ENCODE measurements around the gene PSTPIP1. TPM values are rescaled to one million over a fixed set of nuclear protein-coding genes. Genes with fewer than 3 reads are reported as not detected.

The PSTPIP1 gene
- total and polyA plus RNA-seq, 2 of the 13 experiments (the other 11 are each of a cell fraction or from before 2014, with no cell fraction given), result 4.4 to 8.7 TPM

GRCh38 chr15:77042955-77043920 is 48.3 kb downstream of the PSTPIP1 start (continued):
- TF ChIP-seq ZNF354B (CRISPR knock-in tag; IDR thresholded peaks at IDR 0.05), result no peak
- no peak for TF ChIP-seq HINFP (CRISPR knock-in tag; IDR thresholded peaks at IDR 0.05; ENCODE audit: low read depth)
- TF ChIP-seq ZNF207 (IDR thresholded peaks at IDR 0.05; ENCODE audit: borderline replicate concordance), result no peak
- TF ChIP-seq CBX1 (IDR thresholded peaks at IDR 0.05; ENCODE audit: low read depth), result no peak
- TF ChIP-seq ZNF180 (CRISPR knock-in tag; IDR thresholded peaks at IDR 0.05; ENCODE audit: borderline replicate concordance, low read depth), result no peak
- TF ChIP-seq DNMT1 (CRISPR knock-in tag; IDR thresholded peaks at IDR 0.05), result no peak
- TF ChIP-seq HOXA7 (CRISPR knock-in tag; IDR thresholded peaks at IDR 0.05), result no peak

- in situ Hi-C loops (cut with HindIII; ENCODE audit: extremely low pct_ligation_motif_present, low pct_unique_long_range_greater_than_20kb), result no loop called here
- POLR2A ChIA-PET, result no interaction called here
Measured at GRCh38 chr15:77044228-77045042, 49.5 kb downstream of the PSTPIP1 start.

More at GRCh38 chr15:77044228-77045042, 49.5 kb downstream of the PSTPIP1 start:
- Histone ChIP-seq H3K27me3 (ENCODE audit: control insufficient read depth in 1 of 2, insufficient read depth in 2 of 2, low read length in 2 of 2) (no peaks in the 10 kb centered on the region), H3K36me3 (replicated peaks in 1 of 2; ENCODE audit: control insufficient read depth in 1 of 2, insufficient read depth in 2 of 2, low read length in 2 of 2) (peaks cover 5 to 44% of the 10 kb centered on the region in 2 experiments), H3K9me3 (ENCODE audit: low read length) (no peaks in the 10 kb centered on the region), H4K20me1 (ENCODE audit: insufficient read depth, low read length) (no peaks in the 10 kb centered on the region), H3K27ac (ENCODE audit: extremely low read length, insufficient read depth, low read length) (no peak overlapping the region), H3K4me1 (ENCODE audit: insufficient read depth, low read length) (no peaks in the 10 kb centered on the region), H3K4me3 (replicated peaks in 1 of 3; ENCODE audit: insufficient read depth in 1 of 3, low read depth in 2 of 3, low read length in 3 of 3) (no peak overlapping the region), H3K4me2 (ENCODE audit: low read depth, low read length) (no peak overlapping the region), H2AFZ (ENCODE audit: low read length) (no peak overlapping the region), H3K9ac (ENCODE audit: insufficient read depth, low read depth, low read length) (no peak overlapping the region), H3K79me2 (ENCODE audit: insufficient read depth, low read length) (no peaks in the 10 kb centered on the region)
- no peak for TF ChIP-seq HBP1 (CRISPR knock-in tag; IDR thresholded peaks at IDR 0.05; ENCODE audit: low read depth)
- TF ChIP-seq MED1 (CRISPR knock-in tag; IDR thresholded peaks at IDR 0.05), result no peak
- no peak for TF ChIP-seq ZNF781 (CRISPR knock-in tag; IDR thresholded peaks at IDR 0.05; ENCODE audit: borderline replicate concordance, not compliant biosample characterization)
- no peak for TF ChIP-seq KMT2B (CRISPR knock-in tag; IDR thresholded peaks at IDR 0.05)
- TF ChIP-seq CEBPG (CRISPR knock-in tag; IDR thresholded peaks at IDR 0.05), result no peak
- TF ChIP-seq FOXA3 (CRISPR knock-in tag; IDR thresholded peaks at IDR 0.05), result no peak
- TF ChIP-seq PHF21A (CRISPR knock-in tag; IDR thresholded peaks at IDR 0.05), result no peak
- no peak for TF ChIP-seq ZNF672 (CRISPR knock-in tag; IDR thresholded peaks at IDR 0.05)
- no peak for TF ChIP-seq ZNF331 (CRISPR knock-in tag; IDR thresholded peaks at IDR 0.05)
- TF ChIP-seq MXI1 (IDR thresholded peaks at IDR 0.05; ENCODE audit: borderline replicate concordance, low read depth, low read length), result no peak
- no peak for TF ChIP-seq ETV6 (CRISPR knock-in tag; conservative IDR thresholded peaks at IDR 0.05)
- no peak for TF ChIP-seq BHLHE40 (IDR thresholded peaks at IDR 0.05; ENCODE audit: low read length)
- TF ChIP-seq NFE2L1 (CRISPR knock-in tag; IDR thresholded peaks at IDR 0.05; ENCODE audit: borderline replicate concordance), result no peak
- CTCF ChIA-PET (ENCODE audit: low intra/inter-chr PET ratio, low total read pairs), result no interaction called here
- no peak for DNase-seq (ENCODE audit: low spot score)
- no peak for ATAC-seq
- FAIRE-seq, result no peak
- intact Hi-C loops (cut with micrococcal nuclease; ENCODE audit: unreplicated experiment), result no loop called here
- WGBS (ENCODE audit: low lambda C conversion rate), result 93% methylated on average over 7 of the region's 7 CpGs
- BruUV-seq (replicated peaks), result no TSS peak

Measured in HepG2 (cell line).